Esophagus squamous epithelium (tissue), 4 donors: Measurements from ENCODE around the gene SMLR1.

ENCODE experiments used
- POLR2A ChIP-seq, 4 donors: fragments of 450-650 bp; IDR thresholded peaks; one replicate each; pipeline ENCODE4 v1.6.1; 2017; ENCODE audit warnings: antibody characterized with exemption in 4 of 4, mild to moderate bottlenecking in 4 of 4, moderate library complexity in 3 of 4
- TF ChIP-seq, protein P1 (sequence below), 6 experiments: fragments of 450-650 bp in 4 of 6; fragments of 200-600 bp in 2 of 6; sonication (generic) in 2 of 6; IDR thresholded peaks; one replicate each; pipeline ENCODE4 v1.5.1; 2016 to 2019; ENCODE audit warnings: antibody characterized with exemption in 6 of 6, mild to moderate bottlenecking in 4 of 6, moderate library complexity in 4 of 6

- TF ChIP-seq, protein P1, sequence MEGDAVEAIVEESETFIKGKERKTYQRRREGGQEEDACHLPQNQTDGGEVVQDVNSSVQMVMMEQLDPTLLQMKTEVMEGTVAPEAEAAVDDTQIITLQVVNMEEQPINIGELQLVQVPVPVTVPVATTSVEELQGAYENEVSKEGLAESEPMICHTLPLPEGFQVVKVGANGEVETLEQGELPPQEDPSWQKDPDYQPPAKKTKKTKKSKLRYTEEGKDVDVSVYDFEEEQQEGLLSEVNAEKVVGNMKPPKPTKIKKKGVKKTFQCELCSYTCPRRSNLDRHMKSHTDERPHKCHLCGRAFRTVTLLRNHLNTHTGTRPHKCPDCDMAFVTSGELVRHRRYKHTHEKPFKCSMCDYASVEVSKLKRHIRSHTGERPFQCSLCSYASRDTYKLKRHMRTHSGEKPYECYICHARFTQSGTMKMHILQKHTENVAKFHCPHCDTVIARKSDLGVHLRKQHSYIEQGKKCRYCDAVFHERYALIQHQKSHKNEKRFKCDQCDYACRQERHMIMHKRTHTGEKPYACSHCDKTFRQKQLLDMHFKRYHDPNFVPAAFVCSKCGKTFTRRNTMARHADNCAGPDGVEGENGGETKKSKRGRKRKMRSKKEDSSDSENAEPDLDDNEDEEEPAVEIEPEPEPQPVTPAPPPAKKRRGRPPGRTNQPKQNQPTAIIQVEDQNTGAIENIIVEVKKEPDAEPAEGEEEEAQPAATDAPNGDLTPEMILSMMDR (IDR thresholded peaks at IDR 0.05): no peak
- no peak for TF ChIP-seq POLR2A (IDR thresholded peaks at IDR 0.05)
Measured at GRCh38 chr6:130788954-130789353, 38.3 kb upstream of the SMLR1 start.
